NOMO-1 (cell line): ENCODE data around the gene AHNAK2.

Experiments
- DNase-seq, 2 experiments: peaks; one replicate each; lab custom pipeline; 2025; ENCODE audit not compliant: unreplicated experiment in 2 of 2; lab: John Stamatoyannopoulos, UW

AHNAK2 gene

GRCh38 chr14:104986487-104987164 is 8.5 kb upstream of the AHNAK2 start:
- no peak for DNase-seq

- peak; percentile 83 to 91 for DNase-seq
Measured at GRCh38 chr14:104985675-104986486, 7.7 kb upstream of the AHNAK2 start, which contains the start of gene CLBA1. TSS of gene CLBA1 (plus strand) at chr14:104985788. CDS start at chr14:104986432, 644 bp downstream.

- no peak for DNase-seq
Measured at GRCh38 chr14:104984056-104984894, 6.1 kb upstream of the AHNAK2 start.

GRCh38 chr14:104983231-104983721 is 5.1 kb upstream of the AHNAK2 start:
- DNase-seq: no peak

GRCh38 chr14:104982548-104983230 is 4.5 kb upstream of the AHNAK2 start:
- DNase-seq: no peak

GRCh38 chr14:104981699-104982541 is 3.7 kb upstream of the AHNAK2 start:
- DNase-seq: no peak

GRCh38 chr14:104980611-104981531 is 2.7 kb upstream of the AHNAK2 start:
- no peak for DNase-seq

- DNase-seq: no peak
Measured at GRCh38 chr14:104979758-104980610, 1.8 kb upstream of the AHNAK2 start.

GRCh38 chr14:104978746-104979691 is 845 bp upstream of the AHNAK2 start:
- no peak for DNase-seq

GRCh38 chr14:104977008-104977680 is 1.0 kb downstream of the AHNAK2 start:
- DNase-seq: no peak

- peak; percentile 62 to 71 for DNase-seq
Measured at GRCh38 chr14:104976198-104977007, 1.8 kb downstream of the AHNAK2 start.

- no peak for DNase-seq
Measured at GRCh38 chr14:104975481-104976197, 2.5 kb downstream of the AHNAK2 start.

GRCh38 chr14:104974665-104975390 is 3.3 kb downstream of the AHNAK2 start:
- DNase-seq: no peak

GRCh38 chr14:104974146-104974541 is 4.0 kb downstream of the AHNAK2 start:
- no peak for DNase-seq
